MM.1S (cell line): ENCODE results near the gene R3HDM2.

ENCODE experiments used
- EZH2 ChIP-seq: fragments of 300-600 bp; sonication (generic); optimal IDR thresholded peaks from 2 replicates; pipeline ENCODE3; 2017; ENCODE audit warnings: low read depth, mild to moderate bottlenecking, antibody characterized with exemption, low read length, mixed read lengths
- TF ChIP-seq, protein P1 (sequence below): fragments of 300-600 bp; sonication (generic); IDR thresholded peaks from 2 replicates; pipeline ENCODE4 v1.5.1; 2016; ENCODE audit warnings: antibody characterized with exemption, low read length, mixed read lengths

GRCh38 chr12:57477710-57478681 is 47.2 kb upstream of the R3HDM2 start:
- TF ChIP-seq, protein P1, sequence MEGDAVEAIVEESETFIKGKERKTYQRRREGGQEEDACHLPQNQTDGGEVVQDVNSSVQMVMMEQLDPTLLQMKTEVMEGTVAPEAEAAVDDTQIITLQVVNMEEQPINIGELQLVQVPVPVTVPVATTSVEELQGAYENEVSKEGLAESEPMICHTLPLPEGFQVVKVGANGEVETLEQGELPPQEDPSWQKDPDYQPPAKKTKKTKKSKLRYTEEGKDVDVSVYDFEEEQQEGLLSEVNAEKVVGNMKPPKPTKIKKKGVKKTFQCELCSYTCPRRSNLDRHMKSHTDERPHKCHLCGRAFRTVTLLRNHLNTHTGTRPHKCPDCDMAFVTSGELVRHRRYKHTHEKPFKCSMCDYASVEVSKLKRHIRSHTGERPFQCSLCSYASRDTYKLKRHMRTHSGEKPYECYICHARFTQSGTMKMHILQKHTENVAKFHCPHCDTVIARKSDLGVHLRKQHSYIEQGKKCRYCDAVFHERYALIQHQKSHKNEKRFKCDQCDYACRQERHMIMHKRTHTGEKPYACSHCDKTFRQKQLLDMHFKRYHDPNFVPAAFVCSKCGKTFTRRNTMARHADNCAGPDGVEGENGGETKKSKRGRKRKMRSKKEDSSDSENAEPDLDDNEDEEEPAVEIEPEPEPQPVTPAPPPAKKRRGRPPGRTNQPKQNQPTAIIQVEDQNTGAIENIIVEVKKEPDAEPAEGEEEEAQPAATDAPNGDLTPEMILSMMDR: no peak
- TF ChIP-seq EZH2: no peak
